ENCODE measurements around the gene MEN1.
"Not testable (repeated sequence)": the region's sequence is repeated elsewhere in the genome, so short reads cannot be mapped to it uniquely, and the experiment has no call there.

MEN1 gene

GRCh38 chr11:64832467-64833197, 22.3 kb upstream of the MEN1 start:
- no peak for DNase-seq (ENCODE audit: low read depth)

DNA sequence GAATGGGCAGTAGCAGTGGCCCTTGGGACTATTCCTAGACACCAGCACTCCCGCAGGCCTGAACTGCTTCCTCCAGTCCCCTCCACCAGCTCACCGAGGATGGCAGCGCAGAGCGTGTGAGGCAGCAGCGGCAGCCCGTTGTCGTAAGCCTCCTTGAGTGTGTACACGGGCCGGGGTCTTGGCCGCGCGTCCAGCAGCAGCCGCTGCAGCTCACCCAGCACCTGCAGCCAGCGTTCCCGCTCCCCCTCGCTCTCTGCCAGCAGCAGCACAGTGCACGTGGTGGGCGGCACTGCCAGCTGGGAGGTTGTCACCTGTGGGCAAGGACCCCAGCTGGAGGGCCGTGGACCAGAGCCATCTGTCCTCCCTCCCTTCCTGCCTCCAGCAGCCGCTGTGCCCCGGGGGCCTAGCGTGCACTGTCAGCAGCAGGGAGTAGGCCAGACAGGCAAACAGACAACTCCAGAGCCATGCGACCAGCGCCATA, 21.1 kb upstream of the MEN1 start:
- no peak for DNase-seq (ENCODE audit: low read depth)

DNA sequence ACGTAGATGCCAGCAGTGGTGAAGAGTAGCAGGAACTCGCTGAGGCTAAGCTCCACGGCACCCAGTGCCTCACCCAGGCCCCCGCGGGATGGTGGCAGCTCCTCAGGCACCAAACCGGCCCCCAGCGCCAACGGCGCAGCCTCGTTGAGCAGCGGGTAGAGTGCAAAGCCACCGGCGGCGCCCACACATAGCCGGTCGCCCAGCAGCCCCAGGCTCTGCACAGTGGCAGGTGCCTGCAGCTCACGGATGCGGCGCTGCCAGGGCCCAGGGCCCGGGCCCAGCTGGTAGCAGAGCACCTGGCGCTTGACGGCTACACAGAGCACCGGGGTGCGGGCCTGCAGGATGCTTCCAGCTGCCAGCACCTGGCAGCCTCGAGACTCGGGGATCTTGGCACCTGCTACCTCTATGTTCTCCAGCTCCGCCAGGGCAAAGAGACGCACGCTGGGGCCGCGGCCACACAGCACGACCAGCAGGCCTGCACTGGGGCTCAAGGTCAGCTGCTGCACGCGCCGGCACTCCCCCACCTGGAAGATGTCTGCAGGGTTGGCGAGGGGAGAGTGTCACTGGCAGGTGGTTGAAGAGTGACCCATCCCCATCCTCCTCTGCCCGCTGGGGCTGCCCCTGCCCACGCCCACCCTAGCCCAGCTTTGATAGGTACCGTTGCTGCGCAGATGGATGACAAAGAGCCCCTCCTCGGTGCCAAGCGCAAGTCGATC, 19.3 kb upstream of the MEN1 start:
- DNase-seq (ENCODE audit: low read depth): no peak

GRCh38 chr11:64827451-64827839, 17.1 kb upstream of the MEN1 start:
- no peak for DNase-seq (ENCODE audit: low read depth)

GRCh38 chr11:64826578-64827450, 16.5 kb upstream of the MEN1 start:
- no peak for DNase-seq (ENCODE audit: low read depth)

GRCh38 chr11:64826062-64826461, 15.7 kb upstream of the MEN1 start:
- no peak for DNase-seq (ENCODE audit: low read depth)

- no peak for DNase-seq (ENCODE audit: low read depth)
Observed at GRCh38 chr11:64823568-64824119, 13.3 kb upstream of the MEN1 start.

GRCh38 chr11:64817476-64817875, 7.1 kb upstream of the MEN1 start:
- DNase-seq (ENCODE audit: low read depth): no peak

- DNase-seq (ENCODE audit: low read depth): not testable (repeated sequence)
Observed at GRCh38 chr11:64815433-64815832, 5.1 kb upstream of the MEN1 start.

DNA sequence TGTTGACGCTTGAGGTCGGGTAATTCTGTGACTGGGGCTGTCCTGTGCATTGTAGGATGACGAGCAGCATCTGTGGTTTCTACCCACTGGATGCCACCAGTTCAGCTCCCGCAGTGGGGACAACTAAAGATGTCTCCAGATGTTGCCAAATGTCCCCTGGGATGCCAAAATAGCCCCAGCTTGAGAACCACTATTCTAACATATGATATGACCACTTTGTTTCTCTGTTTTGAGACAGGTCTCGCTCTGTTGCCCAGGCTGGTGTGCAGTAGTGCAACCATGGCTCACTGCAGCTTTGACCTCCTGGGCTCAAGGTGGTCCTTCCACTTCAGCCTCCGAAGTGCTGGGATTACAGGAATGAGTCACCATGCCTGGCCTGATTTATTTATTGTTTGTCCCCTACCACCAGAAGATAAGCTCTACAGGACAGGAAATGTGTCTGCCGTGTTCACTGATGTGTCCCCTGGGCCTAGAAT, 4.4 kb upstream of the MEN1 start:
- DNase-seq (ENCODE audit: low read depth): no peak

GRCh38 chr11:64813826-64814225, 3.5 kb upstream of the MEN1 start:
- DNase-seq (ENCODE audit: low read depth): no peak

GRCh38 chr11:64810891-64811272, 531 bp upstream of the MEN1 start:
- peak; percentile 20 for DNase-seq (ENCODE audit: low read depth)

DNA sequence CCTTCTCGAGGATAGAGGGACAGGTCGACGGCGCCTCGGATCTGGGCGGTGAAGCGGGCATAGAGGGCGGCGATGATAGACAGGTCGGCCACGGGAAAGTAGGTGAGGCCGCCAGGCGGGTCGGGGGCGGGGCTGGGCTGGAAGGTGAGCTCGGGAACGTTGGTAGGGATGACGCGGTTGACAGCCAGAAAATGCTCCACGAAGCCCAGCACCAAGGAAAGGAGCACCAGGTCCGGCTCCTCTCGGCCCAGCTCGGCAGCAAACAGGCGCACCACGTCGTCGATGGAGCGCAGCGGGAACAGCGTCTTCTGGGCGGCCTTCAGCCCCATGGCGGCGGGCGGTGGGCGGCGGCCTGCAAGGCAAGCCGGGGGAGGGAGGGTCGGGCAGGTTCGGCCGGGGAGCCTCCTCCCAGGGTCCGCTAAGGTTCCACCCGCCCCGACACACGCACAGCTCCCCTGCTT, 540 bp downstream of the MEN1 start:
- no peak for DNase-seq (ENCODE audit: low read depth)

- DNase-seq (ENCODE audit: low read depth): no peak
Observed at GRCh38 chr11:64805481-64805880, 4.9 kb downstream of the MEN1 start.

- no peak for DNase-seq (ENCODE audit: low read depth)
Observed at GRCh38 chr11:64804346-64805210, 5.8 kb downstream of the MEN1 start.

DNA sequence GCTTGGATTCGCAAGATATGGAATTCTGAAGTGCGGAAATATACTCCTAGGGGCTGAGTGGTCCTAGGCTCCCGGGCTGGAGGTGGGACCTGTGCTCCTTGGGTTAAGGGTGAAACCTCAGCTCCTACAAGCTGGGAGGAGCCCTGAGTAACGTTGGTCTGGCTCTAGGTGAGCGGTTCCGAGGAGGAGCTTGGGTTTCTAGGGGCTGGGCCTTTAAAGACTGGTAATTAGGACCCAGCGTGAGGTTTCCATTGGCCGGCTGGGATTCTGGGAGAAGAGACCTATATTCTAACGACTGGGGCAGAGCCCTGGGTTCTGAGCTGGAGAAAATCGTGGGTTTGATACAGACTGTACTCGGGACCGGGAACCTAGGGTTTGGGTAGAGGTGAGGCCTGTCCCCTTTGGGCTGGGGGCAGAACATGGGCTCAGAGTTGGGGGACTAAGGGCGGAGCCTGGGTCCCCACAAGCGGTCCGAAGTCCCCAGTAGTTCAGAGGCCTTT, 6.5 kb downstream of the MEN1 start:
- DNase-seq (ENCODE audit: low read depth): no peak

DNA sequence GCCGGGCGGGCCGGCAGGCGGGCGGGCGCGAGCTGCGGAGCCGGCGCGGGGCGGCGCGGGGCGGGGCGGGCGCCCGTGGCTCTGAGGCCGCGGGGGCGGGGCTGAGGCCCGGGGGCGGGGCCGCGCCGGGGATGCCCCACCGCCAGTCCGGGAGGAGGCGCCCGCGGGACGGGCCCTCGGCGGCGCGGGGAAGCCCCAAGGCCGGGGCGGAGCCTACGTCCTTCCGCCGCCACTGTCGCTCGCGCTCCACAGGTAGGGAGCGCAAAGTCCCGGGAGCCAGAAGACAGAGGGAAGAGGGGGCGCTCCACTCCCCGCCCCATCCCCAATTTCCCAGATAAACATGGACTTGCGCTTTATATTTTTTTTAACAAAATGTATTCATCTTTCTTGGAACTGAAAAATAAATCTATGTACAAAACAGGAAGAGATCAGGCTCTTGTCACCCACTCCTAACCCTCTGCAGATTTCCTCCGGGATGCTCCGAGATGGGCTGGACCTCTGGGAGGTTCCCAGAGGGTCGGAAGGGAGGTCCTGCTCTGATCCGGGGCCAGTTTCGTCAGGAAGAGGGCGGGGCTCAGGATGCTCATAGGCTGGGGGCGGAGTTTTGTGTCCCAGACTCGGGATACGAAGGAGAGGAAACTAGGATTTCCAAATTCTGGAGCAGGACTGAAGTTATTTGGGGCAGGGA, 7.0 kb downstream of the MEN1 start, which contains the start of gene MAP4K2:
TSS of gene MAP4K2 (minus strand) at position 57 of the 688 bp plus-strand sequence. CDS start 65 bp downstream, outside the sequence.
- peak; percentile 80 for DNase-seq (ENCODE audit: low read depth)

DNA sequence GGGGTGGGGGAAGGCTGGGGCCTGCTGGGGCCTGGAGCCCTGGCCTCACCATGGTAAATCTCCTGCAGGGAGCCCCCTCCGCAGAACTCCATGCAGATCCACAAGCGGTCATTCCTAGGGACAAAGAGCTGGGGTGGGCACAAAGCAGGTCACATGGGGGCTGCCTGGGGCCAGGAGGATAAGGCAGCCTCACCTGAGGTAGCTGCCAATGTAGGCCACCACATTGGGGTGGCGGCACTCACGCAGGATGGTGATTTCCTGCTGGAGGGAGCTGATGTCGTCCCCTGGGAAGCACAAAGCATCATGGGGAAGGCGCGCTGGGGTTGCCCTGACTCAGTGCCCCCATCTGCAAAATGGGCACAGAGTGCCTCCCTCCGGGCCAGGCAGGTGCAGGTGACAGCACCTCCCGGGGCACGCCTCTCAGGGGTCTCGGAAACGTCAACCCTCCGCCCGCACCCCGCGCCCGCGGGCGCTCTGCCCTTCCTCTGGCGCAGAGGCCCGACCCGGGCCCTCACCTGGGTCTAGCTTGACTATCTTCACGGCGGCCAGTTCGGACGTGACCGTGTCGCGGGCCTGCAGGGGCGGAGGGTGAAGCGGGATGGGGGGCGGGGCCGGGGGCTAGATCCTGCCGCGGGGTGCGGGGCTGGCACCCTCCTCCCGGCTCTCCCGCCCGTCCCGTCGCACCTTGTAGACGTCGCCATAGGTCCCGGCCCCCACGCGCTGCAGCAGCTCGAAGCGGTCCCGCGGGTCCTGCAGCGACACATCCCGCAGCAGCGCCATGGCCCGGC, 7.8 kb downstream of the MEN1 start:
- DNase-seq (ENCODE audit: low read depth): no peak
